Omental fat pad (tissue), 4 donors: Measurements from ENCODE around the gene UCP2. TPM values are rescaled to one million over a fixed set of nuclear protein-coding genes. Genes with fewer than 3 reads are reported as not detected.

Experiments
- ATAC-seq: fragments of 150-250 bp; one replicate; pipeline ENCODE4 v1.9.1; 2016; ENCODE audit warnings: mild to moderate bottlenecking, moderate library complexity; ENCODE audit not compliant: low FRiP score
- DNase-seq: peaks from one replicate; pipeline ENCODE4 v3.0.0-alpha.2; 2019; ENCODE audit warnings: low spot score
- total RNA-seq, 4 donors: library from RNA; depleted of rRNA; stranded (reverse); fragments of >200 nt; gene quantifications; one replicate each; pipeline ENCODE4 v1.1.0, GENCODE V29; 2016
- TF ChIP-seq, protein P1 (sequence below), 3 donors: fragments of 450-650 bp; IDR thresholded peaks; one replicate each; pipeline ENCODE4 v1.5.1; 2016 to 2017; ENCODE audit warnings: antibody characterized with exemption in 3 of 3, mild to moderate bottlenecking in 3 of 3, moderate library complexity in 2 of 3

UCP2 gene
- total RNA-seq, 4 donors from 2014 or later: 58.9 to 163 (median 131) TPM

- ATAC-seq (no peak), DNase-seq (no peak)
These were observed 16.4 kb upstream of the UCP2 start for GRCh38 chr11:73998846-73999575.

GRCh38 chr11:73997120-73997770, 14.6 kb upstream of the UCP2 start:
- TF ChIP-seq, protein P1, sequence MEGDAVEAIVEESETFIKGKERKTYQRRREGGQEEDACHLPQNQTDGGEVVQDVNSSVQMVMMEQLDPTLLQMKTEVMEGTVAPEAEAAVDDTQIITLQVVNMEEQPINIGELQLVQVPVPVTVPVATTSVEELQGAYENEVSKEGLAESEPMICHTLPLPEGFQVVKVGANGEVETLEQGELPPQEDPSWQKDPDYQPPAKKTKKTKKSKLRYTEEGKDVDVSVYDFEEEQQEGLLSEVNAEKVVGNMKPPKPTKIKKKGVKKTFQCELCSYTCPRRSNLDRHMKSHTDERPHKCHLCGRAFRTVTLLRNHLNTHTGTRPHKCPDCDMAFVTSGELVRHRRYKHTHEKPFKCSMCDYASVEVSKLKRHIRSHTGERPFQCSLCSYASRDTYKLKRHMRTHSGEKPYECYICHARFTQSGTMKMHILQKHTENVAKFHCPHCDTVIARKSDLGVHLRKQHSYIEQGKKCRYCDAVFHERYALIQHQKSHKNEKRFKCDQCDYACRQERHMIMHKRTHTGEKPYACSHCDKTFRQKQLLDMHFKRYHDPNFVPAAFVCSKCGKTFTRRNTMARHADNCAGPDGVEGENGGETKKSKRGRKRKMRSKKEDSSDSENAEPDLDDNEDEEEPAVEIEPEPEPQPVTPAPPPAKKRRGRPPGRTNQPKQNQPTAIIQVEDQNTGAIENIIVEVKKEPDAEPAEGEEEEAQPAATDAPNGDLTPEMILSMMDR (IDR thresholded peaks at IDR 0.05): no peak
- DNase-seq (no peak), ATAC-seq (no peak)

More at GRCh38 chr11:73998846-73999575, 16.4 kb upstream of the UCP2 start:
- TF ChIP-seq, protein P1 (IDR thresholded peaks at IDR 0.05): no peak

DNA sequence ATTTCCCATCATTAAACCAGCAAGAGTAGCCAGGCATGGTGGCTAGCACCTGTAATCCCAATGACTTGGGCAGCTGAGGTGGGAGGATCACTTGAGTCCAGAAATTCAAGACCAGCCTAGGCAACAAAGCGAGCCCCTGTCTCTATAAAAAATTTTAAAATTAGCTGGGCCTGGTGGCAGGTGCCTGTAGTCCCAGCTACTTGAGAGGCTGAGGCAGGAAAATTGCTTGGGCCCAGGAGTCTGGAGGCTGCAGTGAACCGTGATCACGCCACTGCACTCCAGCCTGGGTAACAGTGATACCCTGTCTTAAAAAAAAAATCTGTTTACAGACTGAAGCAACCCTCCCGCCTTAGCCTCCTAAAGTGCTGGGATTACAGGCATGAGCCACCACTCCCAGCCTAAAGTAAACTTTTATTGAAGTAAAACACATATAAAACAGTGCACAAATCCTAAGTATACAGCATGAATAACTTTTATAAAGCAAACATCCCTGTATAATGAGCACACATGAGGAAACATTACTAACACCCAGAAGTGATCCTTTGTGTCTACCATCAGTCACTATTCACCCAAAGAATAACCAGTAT, 13.6 kb upstream of the UCP2 start:
- ATAC-seq (no peak), DNase-seq (no peak)
- TF ChIP-seq, protein P1 (IDR thresholded peaks at IDR 0.05): no peak

DNA sequence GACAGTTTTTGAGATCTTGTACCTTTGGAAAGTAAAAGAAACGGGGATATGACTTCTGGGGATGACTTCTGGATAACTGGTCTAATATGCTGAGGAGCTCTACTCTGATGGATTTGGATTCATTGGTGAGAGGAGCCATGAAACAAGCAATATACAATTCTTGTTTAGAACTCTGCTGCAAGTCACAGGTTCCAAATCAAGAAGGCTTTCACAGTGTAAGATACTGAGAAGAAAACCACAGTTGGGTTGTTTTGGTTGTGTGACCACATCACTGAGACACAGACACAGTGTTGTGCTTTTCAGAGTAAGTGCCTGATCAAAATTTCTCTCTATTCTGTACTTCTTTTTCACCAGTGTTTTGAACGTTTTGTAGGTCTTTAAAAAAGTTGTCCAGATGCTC, 13.1 kb upstream of the UCP2 start:
- no peak for DNase-seq
- no peak for ATAC-seq
- TF ChIP-seq, protein P1 (IDR thresholded peaks at IDR 0.05): no peak

GRCh38 chr11:73995247-73995646, 12.6 kb upstream of the UCP2 start:
- ATAC-seq (no peak), DNase-seq (no peak)
- TF ChIP-seq, protein P1 (IDR thresholded peaks at IDR 0.05): no peak

DNA sequence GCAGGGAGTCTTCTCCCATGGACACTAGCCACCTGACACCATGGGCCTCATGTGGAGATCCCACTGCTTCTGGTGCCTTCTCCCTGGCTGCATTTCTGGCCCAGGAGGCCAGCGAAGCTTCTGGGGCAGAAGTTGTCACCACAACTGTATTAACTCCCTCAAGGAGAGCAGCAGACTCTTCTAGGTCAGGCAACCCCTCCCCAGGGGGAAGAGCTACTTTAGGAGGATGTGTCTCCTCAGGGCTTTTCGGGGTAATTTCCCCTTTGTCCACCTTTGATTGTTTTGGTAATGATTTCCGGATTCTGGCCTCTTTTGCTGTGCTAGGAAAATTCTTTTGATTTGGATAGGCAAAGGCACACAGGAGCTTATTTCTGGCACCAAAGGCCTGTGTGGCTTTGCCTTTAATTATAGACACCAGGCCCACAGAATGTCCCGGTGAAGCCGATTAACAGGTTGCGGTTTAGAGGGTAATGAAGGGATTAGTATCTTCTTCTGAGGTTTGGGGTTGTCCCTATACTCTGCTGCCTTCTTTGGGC, 8.9 kb upstream of the UCP2 start:
- TF ChIP-seq, protein P1 (IDR thresholded peaks at IDR 0.05): no peak
- ATAC-seq: no peak
- DNase-seq: no peak
